Measurements from ENCODE around the gene OSBPL5. TPM values are rescaled to one million over a fixed set of nuclear protein-coding genes. Genes with fewer than 3 reads are reported as not detected.

The OSBPL5 gene
- total RNA-seq, 1 donor from 2014 or later: 115 TPM

- Mint-ChIP-seq H3K9me3 (ENCODE audit: unreplicated experiment) (peaks cover 11% of the 10 kb centered on the region), H3K36me3 (ENCODE audit: unreplicated experiment) (no peaks in the 10 kb centered on the region), H3K27ac (ENCODE audit: unreplicated experiment) (no peak overlapping the region), H3K4me1 (ENCODE audit: low read depth, unreplicated experiment) (peaks cover 12% of the 10 kb centered on the region), H3K4me3 (ENCODE audit: unreplicated experiment) (no peak overlapping the region), H3K27me3 (ENCODE audit: unreplicated experiment) (peaks cover 14% of the 10 kb centered on the region)
- DNase-seq: peak; percentile 36
- TF ChIP-seq CTCF (IDR thresholded peaks at IDR 0.05; ENCODE audit: partially characterized antibody, unreplicated experiment): no peak
Measured at GRCh38 chr11:3132831-3133260, 32.3 kb downstream of the OSBPL5 start.

- no peaks in the 10 kb centered on the region for H3K36me3 Mint-ChIP-seq (ENCODE audit: unreplicated experiment)
- H3K4me1 Mint-ChIP-seq (ENCODE audit: low read depth, unreplicated experiment): peaks cover 12% of the 10 kb centered on the region
- H3K4me3 Mint-ChIP-seq (ENCODE audit: unreplicated experiment): no peak overlapping the region
- peaks cover 8% of the 10 kb centered on the region for H3K9me3 Mint-ChIP-seq (ENCODE audit: unreplicated experiment)
- H3K27ac Mint-ChIP-seq (ENCODE audit: unreplicated experiment): no peak overlapping the region
- no peak for TF ChIP-seq CTCF (IDR thresholded peaks at IDR 0.05; ENCODE audit: partially characterized antibody, unreplicated experiment)
- H3K27me3 Mint-ChIP-seq (ENCODE audit: unreplicated experiment): peaks cover 14% of the 10 kb centered on the region
- no peak for DNase-seq
Measured at GRCh38 chr11:3132271-3132781, 32.8 kb downstream of the OSBPL5 start.

- Mint-ChIP-seq H3K4me1 (ENCODE audit: low read depth, unreplicated experiment) (peaks cover 12% of the 10 kb centered on the region), H3K36me3 (ENCODE audit: unreplicated experiment) (no peaks in the 10 kb centered on the region), H3K9me3 (ENCODE audit: unreplicated experiment) (peaks cover 4% of the 10 kb centered on the region), H3K27me3 (ENCODE audit: unreplicated experiment) (peaks cover 10% of the 10 kb centered on the region), H3K4me3 (ENCODE audit: unreplicated experiment) (no peak overlapping the region), H3K27ac (ENCODE audit: unreplicated experiment) (no peak overlapping the region)
- DNase-seq: no peak
- no peak for TF ChIP-seq CTCF (IDR thresholded peaks at IDR 0.05; ENCODE audit: partially characterized antibody, unreplicated experiment)
Measured at GRCh38 chr11:3131330-3131941, 33.7 kb downstream of the OSBPL5 start.

GRCh38 chr11:3130269-3131071, 34.6 kb downstream of the OSBPL5 start:
- peak; percentile 11 for DNase-seq
- H3K9me3 Mint-ChIP-seq (ENCODE audit: unreplicated experiment): peaks cover 4% of the 10 kb centered on the region
- H3K4me3 Mint-ChIP-seq (ENCODE audit: unreplicated experiment): no peak overlapping the region
- no peak overlapping the region for H3K27ac Mint-ChIP-seq (ENCODE audit: unreplicated experiment)
- H3K4me1 Mint-ChIP-seq (ENCODE audit: low read depth, unreplicated experiment): peaks cover 12% of the 10 kb centered on the region
- H3K27me3 Mint-ChIP-seq (ENCODE audit: unreplicated experiment): peaks cover 12% of the 10 kb centered on the region
- H3K36me3 Mint-ChIP-seq (ENCODE audit: unreplicated experiment): no peaks in the 10 kb centered on the region
- no peak for TF ChIP-seq CTCF (IDR thresholded peaks at IDR 0.05; ENCODE audit: partially characterized antibody, unreplicated experiment)
